GM10266 (cell line): Measurements from ENCODE around the gene NNAT.

Experiments
- DNase-seq: peaks from one replicate; pipeline ENCODE4 v3.0.0; 2012; ENCODE audit errors: extremely low spot score
- TF ChIP-seq, protein P1 (sequence below): IDR thresholded peaks from 2 replicates; pipeline ENCODE4 v1.5.1; 2012; ENCODE audit warnings: mild to moderate bottlenecking, low read depth; ENCODE audit not compliant: control insufficient read depth, insufficient read depth; ENCODE audit errors: missing control alignments

Gene NNAT

DNA sequence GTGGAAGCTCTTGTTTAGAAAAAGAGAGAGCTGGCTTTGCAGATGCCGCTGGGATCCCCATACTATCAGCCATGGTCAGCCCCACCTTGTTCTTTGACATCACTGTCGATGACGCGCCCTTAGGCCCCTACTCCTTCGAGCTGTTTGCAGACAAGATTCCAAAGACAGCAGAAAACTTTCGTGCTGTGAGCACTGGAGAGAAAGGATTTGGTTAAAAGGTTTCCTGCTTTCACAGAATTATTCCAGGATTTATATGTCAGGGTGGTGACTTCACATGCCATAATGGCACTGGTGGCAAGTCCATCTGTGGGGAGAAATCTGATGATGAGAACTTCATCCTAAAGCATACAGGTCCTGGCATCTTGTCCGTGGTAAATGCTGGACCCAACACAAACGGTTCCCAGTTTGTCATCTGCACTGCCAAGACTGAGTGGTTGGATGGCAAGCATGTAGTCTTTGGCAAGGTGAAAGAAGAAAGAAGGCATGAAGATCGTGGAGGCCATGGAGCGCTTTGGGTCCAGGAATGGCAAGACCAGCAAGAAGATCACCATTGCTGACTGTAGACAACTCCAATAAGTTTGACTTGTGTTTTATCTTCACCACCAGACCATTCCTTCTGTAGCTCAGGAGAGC lies 9.0 kb downstream of the NNAT start:
- TF ChIP-seq, protein P1, sequence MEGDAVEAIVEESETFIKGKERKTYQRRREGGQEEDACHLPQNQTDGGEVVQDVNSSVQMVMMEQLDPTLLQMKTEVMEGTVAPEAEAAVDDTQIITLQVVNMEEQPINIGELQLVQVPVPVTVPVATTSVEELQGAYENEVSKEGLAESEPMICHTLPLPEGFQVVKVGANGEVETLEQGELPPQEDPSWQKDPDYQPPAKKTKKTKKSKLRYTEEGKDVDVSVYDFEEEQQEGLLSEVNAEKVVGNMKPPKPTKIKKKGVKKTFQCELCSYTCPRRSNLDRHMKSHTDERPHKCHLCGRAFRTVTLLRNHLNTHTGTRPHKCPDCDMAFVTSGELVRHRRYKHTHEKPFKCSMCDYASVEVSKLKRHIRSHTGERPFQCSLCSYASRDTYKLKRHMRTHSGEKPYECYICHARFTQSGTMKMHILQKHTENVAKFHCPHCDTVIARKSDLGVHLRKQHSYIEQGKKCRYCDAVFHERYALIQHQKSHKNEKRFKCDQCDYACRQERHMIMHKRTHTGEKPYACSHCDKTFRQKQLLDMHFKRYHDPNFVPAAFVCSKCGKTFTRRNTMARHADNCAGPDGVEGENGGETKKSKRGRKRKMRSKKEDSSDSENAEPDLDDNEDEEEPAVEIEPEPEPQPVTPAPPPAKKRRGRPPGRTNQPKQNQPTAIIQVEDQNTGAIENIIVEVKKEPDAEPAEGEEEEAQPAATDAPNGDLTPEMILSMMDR, result no peak
- DNase-seq, result no peak

DNA sequence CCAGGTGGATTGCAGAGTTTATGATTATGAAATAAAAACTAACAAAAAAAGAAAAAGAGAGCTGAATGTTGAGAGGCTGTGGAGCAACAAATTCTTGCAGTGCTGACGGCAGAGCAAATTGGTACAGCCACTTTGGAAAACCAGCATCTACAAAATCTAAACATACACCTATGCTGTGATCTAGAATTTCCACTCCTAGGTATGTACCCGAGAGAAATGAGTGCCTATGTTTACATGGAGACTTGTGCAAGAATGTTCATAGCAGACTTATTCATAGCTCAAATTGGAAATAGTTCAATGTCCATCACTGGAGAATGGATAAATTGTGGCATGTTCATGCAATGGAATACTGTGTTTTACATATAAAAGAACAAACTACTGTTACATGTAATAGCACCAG lies 9.6 kb downstream of the NNAT start:
- DNase-seq, result no peak
- TF ChIP-seq, protein P1, result no peak

DNA sequence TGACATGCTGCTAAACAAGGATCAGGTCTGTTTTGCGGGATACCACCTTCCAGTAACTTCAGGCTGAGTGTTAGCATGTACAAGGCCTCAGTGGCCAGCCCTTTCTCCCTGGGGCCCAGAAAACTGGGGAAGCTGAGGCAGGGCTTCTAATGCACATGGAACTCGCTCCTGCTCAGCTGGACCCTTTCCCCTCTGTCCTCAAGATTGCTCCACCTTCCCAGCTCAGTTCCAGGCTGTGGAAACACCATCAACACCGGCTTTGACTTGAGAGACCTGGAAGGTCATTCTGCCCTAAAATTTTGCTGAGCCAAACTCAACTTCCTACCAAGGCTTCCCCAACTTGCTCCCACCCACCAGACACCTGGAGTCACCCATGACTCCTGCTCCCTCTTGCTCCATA lies 10.8 kb downstream of the NNAT start:
- TF ChIP-seq, protein P1, result no peak
- DNase-seq, result no peak

DNA sequence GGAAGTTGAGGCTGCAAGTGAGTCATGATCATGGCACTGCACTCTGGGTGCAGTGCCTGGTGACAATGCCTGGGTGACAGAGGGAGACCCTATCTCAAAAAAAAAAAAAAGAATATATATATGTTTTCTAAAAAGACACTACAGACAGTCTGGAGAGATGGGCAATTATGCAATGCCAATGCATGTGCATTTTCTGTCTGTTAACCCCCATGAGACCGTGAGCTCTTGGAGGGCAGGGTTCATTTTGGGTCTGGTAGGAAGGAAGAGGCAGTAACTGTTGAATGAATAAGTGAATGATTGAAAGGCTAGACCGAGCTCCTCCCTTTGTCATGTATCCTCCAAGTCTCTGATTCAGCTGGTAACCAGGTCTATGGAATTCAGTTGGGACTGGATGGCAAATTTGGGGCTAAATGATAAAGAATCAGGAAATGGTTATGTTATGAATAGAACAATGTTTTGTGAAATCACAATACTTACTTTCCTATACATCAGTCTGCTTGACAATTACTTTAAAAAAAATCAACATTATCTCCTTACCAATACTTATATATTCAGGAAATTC lies 12.2 kb downstream of the NNAT start:
- no peak for DNase-seq

DNA sequence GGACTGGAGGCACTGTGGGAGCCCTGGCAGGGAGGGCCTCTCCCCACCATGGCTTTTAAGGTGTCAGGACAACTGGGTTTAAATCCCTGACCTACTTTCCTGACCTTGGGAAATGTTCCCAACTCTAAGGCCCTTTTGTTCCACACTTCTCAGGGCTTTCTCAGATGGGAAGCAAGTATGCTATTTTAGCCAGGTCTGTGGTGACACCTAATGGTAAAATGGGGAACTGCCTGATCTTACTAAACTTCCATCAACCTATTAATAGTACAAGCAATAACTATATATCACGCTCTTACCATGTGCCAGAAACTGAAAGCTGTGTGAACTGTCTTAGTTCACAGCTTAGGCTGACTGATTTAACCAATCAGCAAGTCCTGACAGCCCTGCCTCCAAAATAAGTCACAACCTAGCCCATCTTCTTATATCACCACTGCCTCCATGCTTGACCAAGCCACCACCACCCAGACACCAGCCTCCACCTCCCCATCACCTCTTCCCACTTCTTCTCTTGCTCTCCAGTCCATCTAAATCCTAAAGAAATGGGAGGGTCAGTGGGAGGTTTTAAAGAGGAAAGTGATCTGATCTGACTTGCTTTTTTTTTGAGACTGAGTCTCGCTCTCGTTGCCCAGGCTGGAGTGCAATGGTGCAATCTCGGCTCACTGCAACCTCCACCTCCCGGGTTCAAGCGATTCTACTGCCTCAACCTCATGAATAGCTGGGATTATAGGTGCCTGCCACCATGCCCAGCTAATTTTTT lies 13.5 kb downstream of the NNAT start:
- TF ChIP-seq, protein P1, result peak; percentile 76
- DNase-seq, result peak; percentile 79

More for the DNA sequence above, 12.2 kb downstream of the NNAT start:
- TF ChIP-seq, protein P1, result no peak

DNA sequence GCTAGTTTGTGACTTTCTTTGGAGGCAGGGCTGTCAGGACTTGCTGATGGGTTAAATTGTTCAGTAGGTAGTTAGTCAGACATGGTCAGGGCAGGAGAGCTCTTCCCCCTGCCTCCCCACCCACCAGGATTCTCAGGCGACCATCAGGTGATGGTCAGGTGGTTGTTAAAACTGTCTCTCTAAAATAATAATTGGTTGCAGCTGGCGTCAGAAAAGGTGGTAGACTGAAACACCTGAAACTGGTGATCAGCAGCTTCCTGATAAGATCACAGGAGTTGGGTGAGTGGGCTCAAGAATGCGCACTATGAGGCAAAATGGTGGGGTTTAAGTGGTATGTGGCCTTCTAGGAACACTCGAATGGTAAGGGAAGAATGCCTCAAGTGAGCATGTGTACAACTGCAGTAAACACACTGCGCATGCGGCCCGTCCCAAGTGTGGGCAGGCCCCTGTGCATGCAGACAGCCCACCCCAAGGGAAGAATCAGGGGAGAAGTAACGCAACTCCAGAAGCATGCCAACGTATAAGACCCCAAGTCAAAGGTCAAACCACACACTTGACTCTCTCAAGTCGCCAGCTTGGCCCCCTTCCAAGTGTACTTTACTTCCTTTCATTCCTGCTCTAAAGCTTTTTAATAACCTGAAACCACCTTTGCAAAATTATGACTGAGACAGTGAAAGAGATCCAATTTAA lies 14.5 kb downstream of the NNAT start:
- DNase-seq, result no peak
- TF ChIP-seq, protein P1, result no peak
